ENCODE data around the gene BAG5.

BAG5 gene

GRCh38 chr14:103551338-103551762 lies 11.1 kb downstream of the BAG5 start:
- Histone ChIP-seq H3K27ac (peak overlapping the region in 9 of 11 experiments; percentile 4 to 70 (median 41); a peak in 14 of 22 replicates), H3K27me3 (peaks cover 0 to 1% (median 0%) of the 10 kb centered on the region in 11 experiments; a peak in 2 of 22 replicates), H3K9me3 (replicated peaks in 1 of 11) (no peaks in the 10 kb centered on the region), H3K4me1 (peaks cover 55 to 84% (median 70%) of the 10 kb centered on the region in 10 experiments), H3K4me2 (peak overlapping the region; percentile 60 to 98 (median 92)), H3K4me3 (peak overlapping the region in 6 of 10 experiments; percentile 3 to 47 (median 30); a peak in 9 of 20 replicates), H3K36me3 (peaks cover 0 to 8% (median 0%) of the 10 kb centered on the region in 11 experiments; a peak in 6 of 22 replicates), H3K9ac (peak overlapping the region; percentile 24 to 71 (median 59); a peak in 18 of 22 replicates), H4K20me1 (peaks cover 53 to 100% (median 97%) of the 10 kb centered on the region in 11 experiments)
- TF ChIP-seq Cebpa-rat (IDR thresholded peaks at IDR 0.05), result no peak

- H3K27me3 ChIP-seq, result peaks cover 0 to 8% (median 0%) of the 10 kb centered on the region in 11 experiments; a peak in 5 of 22 replicates
- H3K4me3 ChIP-seq, result peak overlapping the region in 6 of 10 experiments; percentile 3 to 47 (median 30); a peak in 8 of 20 replicates
- H3K9me3 ChIP-seq (replicated peaks in 1 of 11), result no peaks in the 10 kb centered on the region
- peak overlapping the region; percentile 24 to 71 (median 59); a peak in 19 of 22 replicates for H3K9ac ChIP-seq
- peaks cover 0 to 8% (median 0%) of the 10 kb centered on the region in 11 experiments; a peak in 6 of 22 replicates for H3K36me3 ChIP-seq
- H3K27ac ChIP-seq, result peak overlapping the region in 9 of 11 experiments; percentile 4 to 70 (median 46); a peak in 17 of 22 replicates
- no peak for TF ChIP-seq Cebpa-rat (IDR thresholded peaks at IDR 0.05)
- peak overlapping the region; percentile 60 to 98 (median 92) for H3K4me2 ChIP-seq
- peaks cover 52 to 100% (median 97%) of the 10 kb centered on the region in 11 experiments for H4K20me1 ChIP-seq
- peaks cover 55 to 84% (median 71%) of the 10 kb centered on the region in 10 experiments for H3K4me1 ChIP-seq
These were observed 11.8 kb downstream of the BAG5 start for GRCh38 chr14:103550451-103551337.

- Histone ChIP-seq H3K9ac (peak overlapping the region; percentile 17 to 71 (median 59); a peak in 18 of 22 replicates), H4K20me1 (peaks cover 44 to 100% (median 97%) of the 10 kb centered on the region in 11 experiments), H3K27ac (peak overlapping the region in 5 of 11 experiments; percentile 33 to 70 (median 58); a peak in 11 of 22 replicates), H3K9me3 (replicated peaks in 1 of 11) (no peaks in the 10 kb centered on the region), H3K4me2 (peak overlapping the region; percentile 60 to 98 (median 92)), H3K4me1 (peaks cover 56 to 84% (median 78%) of the 10 kb centered on the region in 10 experiments), H3K27me3 (peaks cover 0 to 13% (median 0%) of the 10 kb centered on the region in 11 experiments; a peak in 5 of 22 replicates), H3K36me3 (peaks cover 0 to 3% (median 0%) of the 10 kb centered on the region in 11 experiments; a peak in 4 of 22 replicates), H3K4me3 (peak overlapping the region in 2 of 10 experiments; percentile 31 to 35; a peak in 4 of 20 replicates)
- no peak for TF ChIP-seq Cebpa-rat (IDR thresholded peaks at IDR 0.05)
These were observed 12.8 kb downstream of the BAG5 start for GRCh38 chr14:103549361-103550311.

- no peak for TF ChIP-seq Cebpa-rat (IDR thresholded peaks at IDR 0.05)
- Histone ChIP-seq H3K27me3 (peaks cover 0 to 13% (median 0%) of the 10 kb centered on the region in 11 experiments; a peak in 5 of 22 replicates), H3K27ac (peak overlapping the region in 3 of 11 experiments; percentile 8 to 70 (median 63); a peak in 4 of 22 replicates), H4K20me1 (peaks cover 39 to 100% (median 97%) of the 10 kb centered on the region in 11 experiments), H3K4me3 (no peak overlapping the region; a peak in 1 of 20 replicates), H3K4me1 (peaks cover 66 to 93% (median 87%) of the 10 kb centered on the region in 10 experiments), H3K4me2 (peak overlapping the region; percentile 60 to 98 (median 92)), H3K9ac (peak overlapping the region in 6 of 11 experiments; percentile 17 to 71 (median 67); a peak in 8 of 22 replicates), H3K36me3 (no peaks in the 10 kb centered on the region), H3K9me3 (replicated peaks in 1 of 11) (no peaks in the 10 kb centered on the region)
These were observed 13.8 kb downstream of the BAG5 start for GRCh38 chr14:103548463-103549351.

GRCh38 chr14:103547941-103548462 lies 14.5 kb downstream of the BAG5 start:
- no peak for TF ChIP-seq Cebpa-rat (IDR thresholded peaks at IDR 0.05)
- H3K4me2 ChIP-seq, result peak overlapping the region in 10 of 11 experiments; percentile 60 to 98 (median 92); a peak in 16 of 22 replicates
- peaks cover 39 to 100% (median 93%) of the 10 kb centered on the region in 11 experiments for H4K20me1 ChIP-seq
- H3K9ac ChIP-seq, result peak overlapping the region in 3 of 11 experiments; percentile 55 to 70 (median 59); a peak in 4 of 22 replicates
- no peak overlapping the region for H3K27ac ChIP-seq
- no peak overlapping the region for H3K4me3 ChIP-seq
- H3K36me3 ChIP-seq, result no peaks in the 10 kb centered on the region
- peaks cover 73 to 100% (median 94%) of the 10 kb centered on the region in 10 experiments for H3K4me1 ChIP-seq
- peaks cover 0 to 13% (median 0%) of the 10 kb centered on the region in 11 experiments; a peak in 5 of 22 replicates for H3K27me3 ChIP-seq
- no peaks in the 10 kb centered on the region for H3K9me3 ChIP-seq (replicated peaks in 1 of 11)

GRCh38 chr14:103547455-103547940 lies 15.0 kb downstream of the BAG5 start:
- TF ChIP-seq Cebpa-rat (IDR thresholded peaks at IDR 0.05), result no peak
- H3K9me3 ChIP-seq (replicated peaks in 1 of 11), result no peaks in the 10 kb centered on the region
- H3K36me3 ChIP-seq, result no peaks in the 10 kb centered on the region
- H3K9ac ChIP-seq, result no peak overlapping the region
- no peak overlapping the region for H3K4me3 ChIP-seq
- peaks cover 77 to 100% (median 97%) of the 10 kb centered on the region in 10 experiments for H3K4me1 ChIP-seq
- no peak overlapping the region for H3K27ac ChIP-seq
- peak overlapping the region in 6 of 11 experiments; percentile 9 to 98 (median 86); a peak in 8 of 22 replicates for H3K4me2 ChIP-seq
- peaks cover 39 to 100% (median 88%) of the 10 kb centered on the region in 11 experiments for H4K20me1 ChIP-seq
- peaks cover 0 to 13% (median 0%) of the 10 kb centered on the region in 11 experiments; a peak in 5 of 22 replicates for H3K27me3 ChIP-seq
